K562 (cell line): Measurements from ENCODE around the gene NUDT9. TPM values are rescaled to one million over a fixed set of nuclear protein-coding genes. Genes with fewer than 3 reads are reported as not detected.
A peak's percentile ranks its signal among the peaks of the same experiment; 100 is the strongest.

Experiments
- BCOR ChIP-seq: fragments of 450-650 bp; IDR thresholded peaks from 2 replicates; pipeline ENCODE4 v1.6.1; 2016
- C11orf30 ChIP-seq: fragments of 450-650 bp; IDR thresholded peaks from 2 replicates; pipeline ENCODE4 v1.6.1; 2016; ENCODE audit warnings: low read depth, mild to moderate bottlenecking
- CC2D1A ChIP-seq: fragments of 450-650 bp; IDR thresholded peaks from 2 replicates; pipeline ENCODE4 v1.6.1; 2017; ENCODE audit warnings: mild to moderate bottlenecking
- CEBPG ChIP-seq, 3 experiments: fragments of 200-800 bp in 1 of 3; sonication (Bioruptor generic) in 1 of 3; sonication (generic) in 1 of 3; formaldehyde crosslinking in 1 of 3; IDR thresholded peaks in 2 of 3; conservative IDR thresholded peaks in 1 of 3; 2 replicates each; pipeline versions ENCODE4 v1.6.1 to v1.8.0; 2016 to 2022; ENCODE audit warnings: missing compliant biosample characterization in 2 of 3, missing genetic modification characterization in 2 of 3, mild to moderate bottlenecking in 1 of 3, missing genetic modification reagents in 1 of 3
- DIDO1 ChIP-seq: fragments of 450-650 bp; IDR thresholded peaks from 2 replicates; pipeline ENCODE4 v1.6.1; 2016; ENCODE audit warnings: low read depth, missing biosample characterization, missing genetic modification characterization
- ELF4 ChIP-seq: fragments of 450-650 bp; formaldehyde crosslinking; IDR thresholded peaks from 2 replicates; pipeline ENCODE4 v1.4.0; 2022; ENCODE audit warnings: missing genetic modification characterization
- ESRRB ChIP-seq: fragments of 250-450 bp; sonication (Bioruptor Pico); IDR thresholded peaks from 2 replicates; pipeline ENCODE4 v1.5.0; 2020; ENCODE audit warnings: mild to moderate bottlenecking, moderate library complexity, borderline replicate concordance
- HCFC1 ChIP-seq: IDR thresholded peaks from 2 replicates; pipeline ENCODE4 v1.6.1; 2012; ENCODE audit warnings: low read depth, low read length, improper control_type of control experiment
- LCOR ChIP-seq: sonication (generic); formaldehyde crosslinking; IDR thresholded peaks from 2 replicates; pipeline ENCODE4 v1.8.0; 2022; ENCODE audit warnings: mild to moderate bottlenecking, missing genetic modification reagents
- MITF ChIP-seq: IDR thresholded peaks from 2 replicates; pipeline ENCODE4 v1.6.1; 2014; ENCODE audit warnings: antibody characterized with exemption
- MYNN ChIP-seq, 2 experiments: sonication (generic); formaldehyde crosslinking in 1 of 2; IDR thresholded peaks; 2 replicates each; pipeline versions ENCODE4 v1.5.0 to v1.6.1; 2016 to 2020; ENCODE audit warnings: antibody characterized with exemption in 1 of 2, missing genetic modification reagents in 1 of 2
- NFIC ChIP-seq: fragments of 450-650 bp; IDR thresholded peaks from 2 replicates; pipeline ENCODE4 v1.6.1; 2017; ENCODE audit warnings: mild to moderate bottlenecking, inconsistent platforms
- REST ChIP-seq, 2 experiments: fragments of 450-650 bp; formaldehyde crosslinking in 1 of 2; IDR thresholded peaks; 2 replicates each; pipeline versions ENCODE4 v1.4.0 to v1.6.1; 2014 to 2020; ENCODE audit warnings: mild to moderate bottlenecking in 2 of 2, borderline replicate concordance in 1 of 2, low read depth in 1 of 2
- SETDB1 ChIP-seq: IDR thresholded peaks from one replicate; pipeline ENCODE4 v1.6.1; 2012; ENCODE audit warnings: low read length, control low read depth, inconsistent platforms
- SUPT5H ChIP-seq: fragments of 450-650 bp; IDR thresholded peaks from 2 replicates; pipeline ENCODE4 v1.6.1; 2016
- TAL1 ChIP-seq: fragments of 450-650 bp; IDR thresholded peaks from 2 replicates; pipeline ENCODE4 v1.6.1; 2016; ENCODE audit warnings: mild to moderate bottlenecking
- TARDBP ChIP-seq: fragments of 450-650 bp; IDR thresholded peaks from 2 replicates; pipeline ENCODE4 v1.6.1; 2016
- ZFP36 ChIP-seq: fragments of 150-350 bp; IDR thresholded peaks from 2 replicates; pipeline ENCODE4 v1.6.1; 2018; ENCODE audit warnings: low read length, low read depth; ENCODE audit not compliant: partially characterized antibody
- ZKSCAN1 ChIP-seq: fragments of 150-350 bp; IDR thresholded peaks from 2 replicates; pipeline ENCODE4 v1.6.1; 2016; ENCODE audit warnings: low read depth, low read length
- polyA plus RNA-seq, 8 experiments: library from polyadenylated mRNA; depleted of rRNA in 4 of 8; stranded (reverse) in 5 of 8; unstranded in 3 of 8; fragments of >200 nt; fragmentation: Nextera tagmentation in 2 of 8; fragmentation: Illumina TruSeq in 1 of 8; extraction: Ambion mirVana in 2 of 8; extraction: Trizol in 1 of 8; gene quantifications; 2 replicates each; pipeline versions ENCODE4 v1.2.1 to v1.2.3, GENCODE V29; 2011 to 2014; ENCODE audit warnings: inconsistent platforms in 1 of 8, missing spikeins in 1 of 8
- total RNA-seq, 7 experiments: library from RNA; depleted of rRNA in 6 of 7; stranded (reverse); fragments of >200 nt in 6 of 7; fragmentation: Illumina TruSeq in 2 of 7; extraction: Trizol in 2 of 7; gene quantifications; 2 replicates each; pipeline versions ENCODE4 v1.2.1 to v1.2.3, GENCODE V29; 2011 to 2021; ENCODE audit warnings: low replicate concordance in 1 of 7

NUDT9 gene
- total and polyA plus RNA-seq, 9 of the 15 experiments (the other 6 are each of a cell fraction or from before 2014, with no cell fraction given), result 8.5 to 20.8 (median 18.0) TPM

- TF ChIP-seq REST (IDR thresholded peaks at IDR 0.05; ENCODE audit: borderline replicate concordance), result peak; percentile 67
- peak; percentile 35; the same call in 1 of the 2 replicates for TF ChIP-seq REST (CRISPR knock-in tag; IDR thresholded peaks at IDR 0.05; ENCODE audit: low read depth)
- TF ChIP-seq C11orf30, result peak; percentile 80
- 0 out of 2 replicates have a peak, but pooled peaks have one; percentile 4 for TF ChIP-seq ELF4 (CRISPR knock-in tag)
- peak; percentile 19 for TF ChIP-seq TARDBP
- peak; percentile 95 for TF ChIP-seq SUPT5H
- TF ChIP-seq MYNN (IDR thresholded peaks at IDR 0.05), result peak; percentile 34; the same call in 1 of the 2 replicates
- TF ChIP-seq MYNN (CRISPR knock-in tag; IDR thresholded peaks at IDR 0.05), result no peak
- TF ChIP-seq CC2D1A, result peak; percentile 95
- TF ChIP-seq BCOR, result peak; percentile 74
- TF ChIP-seq TAL1, result 0 out of 2 replicates have a peak, but pooled peaks have one; percentile 21
- TF ChIP-seq ZFP36, result no peak
- TF ChIP-seq ESRRB (CRISPR knock-in tag), result no peak
- TF ChIP-seq SETDB1, result no peak
- peak; percentile 80 for TF ChIP-seq MITF
- TF ChIP-seq NFIC, result peak; percentile 52; the same call in 1 of the 2 replicates
- TF ChIP-seq ZKSCAN1, result 0 out of 2 replicates have a peak, but pooled peaks have one; percentile 36
- TF ChIP-seq LCOR (CRISPR knock-in tag), result peak; percentile 85
- TF ChIP-seq CEBPG (CRISPR knock-in tag; IDR thresholded peaks at IDR 0.05), result no peak; the same call in 1 of the 2 replicates
- TF ChIP-seq CEBPG (tag; conservative IDR thresholded peaks at IDR 0.05 in 1 of 2, IDR thresholded peaks at IDR 0.05 in 1 of 2), result no peak
- TF ChIP-seq HCFC1, result peak; percentile 60
- TF ChIP-seq DIDO1, result peak; percentile 86
Measured at GRCh38 chr4:87422104-87423052, at the start of gene NUDT9 (continued).
